Endodermal cell (in vitro differentiated cells): Measurements from ENCODE around the gene RPL10A. TPM values are rescaled to one million over a fixed set of nuclear protein-coding genes. Genes with fewer than 3 reads are reported as not detected.

Source experiments
- DNase-seq: peaks from one replicate; pipeline ENCODE4 v3.0.0-alpha.2; 2017
- H3K27ac ChIP-seq: 2 replicates; pipeline ENCODE4 v1.5.1; 2013; ENCODE audit warnings: mild to moderate bottlenecking, low read depth, low read length, moderate library complexity
- H3K27me3 ChIP-seq: 2 replicates; pipeline ENCODE4 v1.6.1; 2013; ENCODE audit warnings: mild to moderate bottlenecking, low read length, moderate library complexity; ENCODE audit not compliant: insufficient read depth, control insufficient read depth, poor library complexity, severe bottlenecking
- H3K36me3 ChIP-seq: 2 replicates; pipeline ENCODE4 v1.7.0; 2013; ENCODE audit warnings: mild to moderate bottlenecking, low read length, moderate library complexity; ENCODE audit not compliant: control insufficient read depth, insufficient read depth
- H3K4me1 ChIP-seq: one replicate; pipeline ENCODE4 v1.7.0; 2013; ENCODE audit warnings: low read length; ENCODE audit not compliant: control insufficient read depth, insufficient read depth
- H3K4me3 ChIP-seq: 2 replicates; pipeline ENCODE4 v1.5.1; 2013; ENCODE audit warnings: mild to moderate bottlenecking, low read length, moderate library complexity
- H3K9ac ChIP-seq: 2 replicates; pipeline ENCODE4 v1.6.1; 2013; ENCODE audit warnings: mild to moderate bottlenecking, low read length, moderate library complexity; ENCODE audit not compliant: poor library complexity, severe bottlenecking; ENCODE audit errors: extremely low read depth
- H3K9me3 ChIP-seq: 2 replicates; pipeline ENCODE4 v1.6.1; 2013; ENCODE audit warnings: mild to moderate bottlenecking, low read length, moderate library complexity; ENCODE audit not compliant: control insufficient read depth
- H3K27ac Mint-ChIP-seq: 2 replicates; pipeline ENCODE4 v1.8.0; 2020; ENCODE audit warnings: mixed read lengths
- H3K27me3 Mint-ChIP-seq: 2 replicates; pipeline ENCODE4 v1.8.0; 2021; ENCODE audit warnings: mild to moderate bottlenecking, mixed read lengths; ENCODE audit not compliant: insufficient read depth
- H3K36me3 Mint-ChIP-seq: 2 replicates; pipeline ENCODE4 v1.8.0; 2020; ENCODE audit warnings: low read depth, mixed read lengths
- H3K4me1 Mint-ChIP-seq: 2 replicates; pipeline ENCODE4 v1.8.0; 2020; ENCODE audit warnings: mixed read lengths
- H3K4me3 Mint-ChIP-seq: 2 replicates; pipeline ENCODE4 v1.8.0; 2020; ENCODE audit warnings: mild to moderate bottlenecking, moderate library complexity, mixed read lengths
- H3K9me3 Mint-ChIP-seq: 2 replicates; pipeline ENCODE4 v1.8.0; 2020; ENCODE audit warnings: mild to moderate bottlenecking, mixed read lengths
- WGBS, 2 experiments: methylation state at CpG; one replicate each; pipeline versions ENCODE4 v1.1.5 to v1.1.7; 2013; ENCODE audit warnings: missing lambda C conversion rate in 2 of 2, mixed read lengths in 1 of 2; ENCODE audit not compliant: insufficient coverage in 1 of 2, insufficient read length in 1 of 2; 5-methylcytosine and 5-hydroxymethylcytosine counted together
- total RNA-seq, 2 donors: library from RNA; stranded (reverse); fragmentation: NEBNext Ultra II Directional in 1 of 2; extraction: Animal tissue kit (Norgen Biotek cat#: 25700) in 1 of 2; gene quantifications; 2 replicates in 1 of 2; 3 replicates in 1 of 2; pipeline ENCODE4 v1.2.1, GENCODE V29; 2021
- TF ChIP-seq, protein P1 (sequence below): fragments of 200-600 bp; sonication (generic); conservative IDR thresholded peaks from 2 replicates; pipeline ENCODE4 v1.5.0; 2021; ENCODE audit warnings: antibody characterized with exemption, mild to moderate bottlenecking

The RPL10A gene
- total RNA-seq, 2 donors from 2014 or later = 1,411 to 1,652 TPM

GRCh38 chr6:35427435-35427834 is 40.8 kb upstream of the RPL10A start:
- 88 to 93% methylated on average over 3 to 5 of the region's 5 CpGs for WGBS, 2 experiments
- no peak overlapping the region for H3K27ac Mint-ChIP-seq
- no peak overlapping the region for H3K4me3 Mint-ChIP-seq
- Histone ChIP-seq H3K36me3 (no peaks in the 10 kb centered on the region), H3K27me3 (no peaks in the 10 kb centered on the region), H3K9ac (no peak overlapping the region), H3K27ac (no peak overlapping the region), H3K4me1 (no peaks in the 10 kb centered on the region), H3K4me3 (no peak overlapping the region), H3K9me3 (peaks cover 12% of the 10 kb centered on the region)
- peaks cover 7% of the 10 kb centered on the region for H3K4me1 Mint-ChIP-seq
- peaks cover 21% of the 10 kb centered on the region for H3K36me3 Mint-ChIP-seq
- TF ChIP-seq, protein P1, sequence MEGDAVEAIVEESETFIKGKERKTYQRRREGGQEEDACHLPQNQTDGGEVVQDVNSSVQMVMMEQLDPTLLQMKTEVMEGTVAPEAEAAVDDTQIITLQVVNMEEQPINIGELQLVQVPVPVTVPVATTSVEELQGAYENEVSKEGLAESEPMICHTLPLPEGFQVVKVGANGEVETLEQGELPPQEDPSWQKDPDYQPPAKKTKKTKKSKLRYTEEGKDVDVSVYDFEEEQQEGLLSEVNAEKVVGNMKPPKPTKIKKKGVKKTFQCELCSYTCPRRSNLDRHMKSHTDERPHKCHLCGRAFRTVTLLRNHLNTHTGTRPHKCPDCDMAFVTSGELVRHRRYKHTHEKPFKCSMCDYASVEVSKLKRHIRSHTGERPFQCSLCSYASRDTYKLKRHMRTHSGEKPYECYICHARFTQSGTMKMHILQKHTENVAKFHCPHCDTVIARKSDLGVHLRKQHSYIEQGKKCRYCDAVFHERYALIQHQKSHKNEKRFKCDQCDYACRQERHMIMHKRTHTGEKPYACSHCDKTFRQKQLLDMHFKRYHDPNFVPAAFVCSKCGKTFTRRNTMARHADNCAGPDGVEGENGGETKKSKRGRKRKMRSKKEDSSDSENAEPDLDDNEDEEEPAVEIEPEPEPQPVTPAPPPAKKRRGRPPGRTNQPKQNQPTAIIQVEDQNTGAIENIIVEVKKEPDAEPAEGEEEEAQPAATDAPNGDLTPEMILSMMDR = no peak
- H3K9me3 Mint-ChIP-seq = peaks cover 16% of the 10 kb centered on the region
- no peaks in the 10 kb centered on the region for H3K27me3 Mint-ChIP-seq
- DNase-seq = peak; percentile 53

DNA sequence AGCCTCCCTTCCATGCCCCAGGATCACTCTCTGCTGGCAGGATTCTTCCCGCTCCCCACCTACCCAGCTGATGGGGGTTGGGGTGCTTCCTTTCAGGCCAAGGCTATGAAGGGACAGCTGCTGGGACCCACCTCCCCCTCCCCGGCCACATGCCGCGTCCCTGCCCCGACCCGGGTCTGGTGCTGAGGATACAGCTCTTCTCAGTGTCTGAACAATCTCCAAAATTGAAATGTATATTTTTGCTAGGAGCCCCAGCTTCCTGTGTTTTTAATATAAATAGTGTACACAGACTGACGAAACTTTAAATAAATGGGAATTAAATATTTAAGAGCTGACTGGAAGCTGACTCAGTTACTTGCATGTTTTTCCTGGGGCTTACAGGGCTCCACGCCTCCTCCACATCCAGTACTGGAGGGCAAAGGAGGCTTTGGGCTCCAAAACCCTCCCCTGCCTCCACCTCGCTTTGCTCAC is 40.3 kb upstream of the RPL10A start:
- peaks cover 16% of the 10 kb centered on the region for H3K9me3 Mint-ChIP-seq
- no peak for DNase-seq
- WGBS, 2 experiments = 81 to 95% methylated on average over 3 to 9 of the region's 9 CpGs
- TF ChIP-seq, protein P1 = no peak
- peaks cover 12% of the 10 kb centered on the region for H3K9me3 ChIP-seq
- no peak overlapping the region for H3K9ac ChIP-seq
- H3K4me3 ChIP-seq = no peak overlapping the region
- H3K36me3 Mint-ChIP-seq = peaks cover 21% of the 10 kb centered on the region
- H3K4me3 Mint-ChIP-seq = no peak overlapping the region
- no peaks in the 10 kb centered on the region for H3K4me1 ChIP-seq
- peaks cover 7% of the 10 kb centered on the region for H3K4me1 Mint-ChIP-seq
- no peak overlapping the region for H3K27ac ChIP-seq
- H3K36me3 ChIP-seq = no peaks in the 10 kb centered on the region
- no peaks in the 10 kb centered on the region for H3K27me3 ChIP-seq
- H3K27me3 Mint-ChIP-seq = no peaks in the 10 kb centered on the region
- H3K27ac Mint-ChIP-seq = peak overlapping the region; percentile 1

- Mint-ChIP-seq H3K27me3 (no peaks in the 10 kb centered on the region), H3K4me3 (no peak overlapping the region), H3K4me1 (peaks cover 7% of the 10 kb centered on the region), H3K27ac (peak overlapping the region; percentile 1), H3K9me3 (peaks cover 16% of the 10 kb centered on the region), H3K36me3 (peaks cover 21% of the 10 kb centered on the region)
- 87 to 90% methylated on average over 5 to 10 of the region's 10 CpGs for WGBS, 2 experiments
- Histone ChIP-seq H3K9me3 (peaks cover 12% of the 10 kb centered on the region), H3K4me3 (no peak overlapping the region), H3K36me3 (no peaks in the 10 kb centered on the region), H3K9ac (no peak overlapping the region), H3K27ac (no peak overlapping the region), H3K4me1 (no peaks in the 10 kb centered on the region), H3K27me3 (no peaks in the 10 kb centered on the region)
- TF ChIP-seq, protein P1 = peak; percentile 25
- peak; percentile 82 for DNase-seq
These were observed 39.6 kb upstream of the RPL10A start for GRCh38 chr6:35428421-35429149.
